GM19372 (cell line): ENCODE data around the gene DSE.

Experiments
- ATAC-seq: cut with Tn5 transposase; IDR thresholded peaks from one replicate; pipeline ENCODE4 v1.9.1; 2021; ENCODE audit warnings: mild to moderate bottlenecking, low read depth, moderate library complexity; ENCODE audit not compliant: unreplicated experiment

Gene DSE

DNA sequence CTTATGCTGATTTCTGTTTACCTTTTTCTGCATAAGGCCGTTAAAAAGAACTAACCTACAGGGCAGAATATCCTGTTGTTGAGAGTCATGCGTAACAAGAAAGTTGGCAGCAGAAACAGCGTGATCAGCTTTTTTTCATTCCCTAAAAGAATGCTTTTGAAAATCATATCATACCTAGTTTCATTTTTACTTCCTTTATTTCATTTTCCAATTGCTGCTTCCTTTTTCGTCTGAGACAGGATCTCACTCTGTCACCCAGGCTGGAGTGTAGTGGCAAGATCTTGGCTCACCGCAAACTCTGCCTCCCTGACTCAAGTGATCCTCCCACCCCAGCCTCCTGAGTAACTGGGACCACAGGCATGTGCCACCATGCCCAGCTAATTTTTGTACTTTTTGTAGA, 94.5 kb downstream of the DSE start:
- ATAC-seq = no peak

GRCh38 chr6:116467096-116467495, 96.3 kb downstream of the DSE start:
- no peak for ATAC-seq

DNA sequence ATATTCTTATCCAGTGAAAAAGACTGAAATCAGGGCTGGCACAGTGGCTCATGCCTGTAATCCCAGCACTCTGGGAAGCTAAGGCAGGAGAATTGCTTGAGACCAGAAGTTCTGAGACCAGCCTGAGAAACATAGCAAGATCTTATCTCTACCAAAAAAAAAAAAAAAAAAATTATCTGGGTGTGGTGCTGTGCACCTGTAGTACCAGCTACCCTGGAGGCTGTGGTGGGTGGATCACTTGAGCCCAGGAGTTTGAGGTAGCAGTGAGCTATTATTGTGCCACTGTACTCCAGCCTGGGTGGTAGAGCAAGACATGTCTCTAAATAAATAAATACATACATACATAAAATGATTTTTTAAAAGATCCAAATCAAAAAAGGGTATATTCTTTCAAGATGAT, 96.8 kb downstream of the DSE start:
- ATAC-seq = no peak

- ATAC-seq = no peak
These were observed 97.5 kb downstream of the DSE start for GRCh38 chr6:116468293-116468692.

- ATAC-seq = no peak
These were observed 100.8 kb downstream of the DSE start for GRCh38 chr6:116471531-116471930.

GRCh38 chr6:116472706-116473105, 102.0 kb downstream of the DSE start:
- ATAC-seq = no peak

DNA sequence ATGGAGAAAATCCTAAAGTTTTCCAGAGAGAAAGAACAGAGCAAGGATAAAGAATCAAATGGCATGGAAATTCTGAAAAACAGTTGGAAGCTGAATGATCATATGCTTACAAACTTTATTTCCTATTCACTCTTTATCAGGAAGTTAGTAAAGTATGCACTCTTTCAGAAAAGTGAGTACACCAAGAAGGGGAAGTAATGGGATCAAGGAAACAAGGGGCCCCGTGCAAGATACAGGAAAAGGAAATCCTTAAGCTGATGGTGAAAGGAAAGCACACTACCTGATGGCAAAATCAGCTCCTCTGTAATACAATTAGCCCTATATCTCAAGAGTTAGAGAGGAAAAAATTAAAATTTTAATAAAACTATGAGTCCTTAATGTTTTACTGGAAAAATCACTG, 104.4 kb downstream of the DSE start:
- ATAC-seq = no peak

DNA sequence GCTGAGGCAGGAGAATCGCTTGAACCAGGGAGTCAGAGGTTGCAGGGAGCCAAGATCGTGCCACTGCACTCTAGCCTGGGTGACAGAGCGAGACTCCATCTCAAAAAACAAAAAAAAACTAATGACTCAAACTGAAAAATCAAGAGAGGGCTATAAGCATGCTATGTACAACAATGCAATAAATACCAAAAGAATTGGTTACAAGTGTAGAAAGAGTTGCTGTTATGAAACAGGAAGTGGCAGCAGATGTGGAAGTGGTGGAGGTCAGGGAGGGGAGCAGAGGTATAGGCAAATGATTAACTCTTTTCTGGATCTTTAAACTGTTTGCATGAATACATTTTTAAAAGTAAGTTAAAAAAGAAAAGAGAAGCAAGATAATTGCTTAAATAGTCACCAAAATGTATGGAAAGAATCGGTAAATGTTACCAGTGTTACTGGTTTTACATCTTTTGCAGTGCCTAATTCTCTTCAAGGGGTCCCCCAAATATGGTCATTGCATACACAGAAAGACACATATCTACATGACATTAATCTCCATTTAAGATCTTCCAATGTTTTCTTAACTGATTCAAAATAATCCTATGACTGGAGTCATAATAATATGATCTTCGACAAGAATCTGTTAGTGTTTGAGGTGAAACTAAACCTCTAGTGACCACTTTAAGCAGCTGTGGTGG, 105.4 kb downstream of the DSE start:
- ATAC-seq = peak; percentile 100

GRCh38 chr6:116482780-116483179, 112.0 kb downstream of the DSE start:
- no peak for ATAC-seq

- no peak for ATAC-seq
These were observed 112.9 kb downstream of the DSE start for GRCh38 chr6:116483616-116484015.

DNA sequence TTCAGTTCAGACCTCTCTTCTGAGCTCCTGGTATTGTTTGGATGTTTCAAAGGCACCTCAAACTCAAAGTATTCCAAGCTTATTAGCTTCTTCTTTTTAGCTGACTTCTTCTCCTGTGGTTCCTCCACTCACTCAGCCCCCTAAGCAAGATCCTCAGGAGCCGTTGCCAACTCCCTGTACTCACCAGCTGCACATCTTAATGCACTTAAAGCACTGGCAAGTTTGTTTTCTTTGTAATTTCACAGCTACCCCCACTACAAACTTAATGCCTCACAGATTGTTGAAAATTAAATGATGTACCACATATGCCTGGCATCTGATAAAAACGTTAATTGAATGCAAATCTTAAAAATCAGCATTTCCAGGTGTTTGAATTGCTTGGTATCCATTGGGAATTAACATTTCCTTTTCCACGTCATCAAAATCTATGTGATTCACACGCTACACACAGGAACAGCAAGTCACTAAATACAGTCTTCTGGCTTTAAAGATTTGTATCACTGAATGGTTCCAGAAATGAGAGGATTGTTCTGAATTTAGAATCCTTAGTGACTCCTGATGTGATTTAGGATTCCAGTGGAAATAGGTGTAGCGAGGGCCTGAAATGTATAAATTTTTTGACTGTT, 114.9 kb downstream of the DSE start:
- ATAC-seq = no peak

GRCh38 chr6:116491610-116492330, 121.0 kb downstream of the DSE start:
- no peak for ATAC-seq

DNA sequence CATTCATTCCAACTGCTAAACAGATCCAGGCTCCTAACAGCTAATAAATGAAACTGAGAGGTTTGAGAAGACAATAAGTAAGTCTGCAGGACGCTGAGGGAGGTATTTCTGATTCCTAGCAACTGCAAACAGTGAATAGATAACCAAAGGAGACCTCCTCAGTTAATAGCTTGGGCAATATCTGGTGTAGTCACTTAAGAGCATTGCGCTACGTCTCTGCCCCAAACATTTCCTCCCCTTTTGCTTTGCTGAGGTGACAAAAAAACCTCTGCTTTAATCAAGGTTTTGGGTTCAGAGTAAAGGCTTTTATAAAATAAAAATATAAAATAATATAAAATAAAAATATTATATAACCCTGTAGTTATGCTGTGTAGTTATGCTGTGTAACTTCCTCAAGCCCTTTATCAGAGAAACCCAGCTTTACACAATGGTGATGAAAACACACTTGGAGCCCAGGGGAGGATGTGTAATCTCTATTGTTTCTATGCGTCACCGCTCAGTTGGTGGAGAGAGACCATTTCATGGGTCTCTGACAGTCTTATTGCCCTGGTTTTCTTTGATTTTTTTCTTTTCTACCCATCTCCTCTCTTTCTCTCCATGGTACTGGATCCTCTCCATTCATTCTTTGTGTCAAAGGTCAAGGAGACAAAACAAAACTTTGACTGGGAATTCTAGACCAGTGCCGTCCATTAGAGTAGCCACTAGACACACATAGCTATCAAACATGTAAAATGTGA, 121.8 kb downstream of the DSE start:
- ATAC-seq = no peak
